Measurements from ENCODE around the gene SUGCT.

SUGCT gene

GRCh38 chr7:40833191-40833887 is 698.5 kb downstream of the SUGCT start:
- no CpG with 5 or more reads among the region's 3 CpGs for WGBS, 2 experiments (ENCODE audit: insufficient coverage in 2 of 2)
- no peaks in the 10 kb centered on the region for H3K36me3 ChIP-seq (ENCODE audit: control insufficient read depth, insufficient read depth, low read length)
- H3K9me3 ChIP-seq (ENCODE audit: control insufficient read depth, low read length) = no peaks in the 10 kb centered on the region

DNA sequence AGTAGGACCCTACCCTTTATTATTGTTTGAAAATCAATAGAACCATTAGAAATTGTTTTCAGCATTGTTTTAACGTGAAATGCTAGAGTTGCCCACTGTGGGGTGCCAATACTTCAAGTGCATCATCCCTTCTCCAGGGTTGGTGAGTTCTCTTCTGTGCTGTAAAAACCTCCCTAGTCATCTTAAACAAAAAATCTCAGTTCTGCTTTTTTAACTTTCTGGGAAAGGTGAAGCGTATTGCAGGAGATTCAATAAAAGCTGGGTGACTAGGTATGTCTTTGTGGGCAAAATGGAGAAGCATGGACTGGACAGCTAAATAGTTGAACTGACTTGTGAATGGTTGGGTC is 699.1 kb downstream of the SUGCT start:
- WGBS, 2 experiments (ENCODE audit: insufficient coverage in 2 of 2) = 100% methylated on average over 1 of the region's 2 CpGs
- Histone ChIP-seq H3K9me3 (ENCODE audit: control insufficient read depth, low read length) (no peaks in the 10 kb centered on the region), H3K27ac (ENCODE audit: low read depth, low read length, severe bottlenecking) (no peak overlapping the region), H3K4me1 (ENCODE audit: control insufficient read depth, insufficient read depth, low read length, poor library complexity, severe bottlenecking) (peaks cover 3% of the 10 kb centered on the region), H3K4me3 (ENCODE audit: extremely low read depth, insufficient read depth, low read length, poor library complexity, severe bottlenecking) (no peak overlapping the region), H3K36me3 (ENCODE audit: control insufficient read depth, insufficient read depth, low read length) (no peaks in the 10 kb centered on the region)

More at GRCh38 chr7:40833191-40833887, 698.5 kb downstream of the SUGCT start:
- no peak overlapping the region for H3K27ac ChIP-seq (ENCODE audit: low read depth, low read length, severe bottlenecking)
- H3K4me3 ChIP-seq (ENCODE audit: extremely low read depth, insufficient read depth, low read length, poor library complexity, severe bottlenecking) = no peak overlapping the region
- peaks cover 3% of the 10 kb centered on the region for H3K4me1 ChIP-seq (ENCODE audit: control insufficient read depth, insufficient read depth, low read length, poor library complexity, severe bottlenecking)

DNA sequence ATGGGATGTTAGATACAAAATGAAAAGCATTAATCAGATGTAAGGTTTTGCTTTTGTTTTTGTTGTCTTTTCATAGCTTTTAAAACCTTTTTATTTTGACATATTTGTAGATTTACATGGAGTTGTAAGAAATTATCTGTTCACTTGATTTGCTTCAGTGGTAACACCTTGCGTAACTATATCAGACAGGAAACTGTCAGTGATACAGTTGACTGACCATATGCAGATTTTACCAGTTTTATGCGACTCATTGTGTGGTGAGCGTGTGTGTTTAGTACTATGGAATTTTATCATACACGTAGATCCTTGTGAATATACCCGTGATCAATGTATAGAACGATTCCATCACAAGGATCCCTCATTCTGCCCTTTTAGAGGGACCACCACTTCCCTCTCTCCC is 701.4 kb downstream of the SUGCT start:
- Histone ChIP-seq H3K9me3 (ENCODE audit: control insufficient read depth, low read length) (peaks cover 5% of the 10 kb centered on the region), H3K4me3 (ENCODE audit: extremely low read depth, insufficient read depth, low read length, poor library complexity, severe bottlenecking) (no peak overlapping the region), H3K4me1 (ENCODE audit: control insufficient read depth, insufficient read depth, low read length, poor library complexity, severe bottlenecking) (peaks cover 3% of the 10 kb centered on the region), H3K27ac (ENCODE audit: low read depth, low read length, severe bottlenecking) (no peak overlapping the region), H3K36me3 (ENCODE audit: control insufficient read depth, insufficient read depth, low read length) (no peaks in the 10 kb centered on the region)
- 93 to 100% methylated on average over 3 of the region's 6 CpGs for WGBS, 2 experiments (ENCODE audit: insufficient coverage in 2 of 2)

- H3K27ac ChIP-seq (ENCODE audit: low read depth, low read length, severe bottlenecking) = no peak overlapping the region
- peaks cover 11% of the 10 kb centered on the region for H3K9me3 ChIP-seq (ENCODE audit: control insufficient read depth, low read length)
- no peaks in the 10 kb centered on the region for H3K4me1 ChIP-seq (ENCODE audit: control insufficient read depth, insufficient read depth, low read length, poor library complexity, severe bottlenecking)
- no peak overlapping the region for H3K4me3 ChIP-seq (ENCODE audit: extremely low read depth, insufficient read depth, low read length, poor library complexity, severe bottlenecking)
- WGBS, 2 experiments (ENCODE audit: insufficient coverage in 2 of 2) = 87 to 88% methylated on average over 2 to 3 of the region's 3 CpGs
- no peaks in the 10 kb centered on the region for H3K36me3 ChIP-seq (ENCODE audit: control insufficient read depth, insufficient read depth, low read length)
These were observed 705.1 kb downstream of the SUGCT start for GRCh38 chr7:40839881-40840280.

DNA sequence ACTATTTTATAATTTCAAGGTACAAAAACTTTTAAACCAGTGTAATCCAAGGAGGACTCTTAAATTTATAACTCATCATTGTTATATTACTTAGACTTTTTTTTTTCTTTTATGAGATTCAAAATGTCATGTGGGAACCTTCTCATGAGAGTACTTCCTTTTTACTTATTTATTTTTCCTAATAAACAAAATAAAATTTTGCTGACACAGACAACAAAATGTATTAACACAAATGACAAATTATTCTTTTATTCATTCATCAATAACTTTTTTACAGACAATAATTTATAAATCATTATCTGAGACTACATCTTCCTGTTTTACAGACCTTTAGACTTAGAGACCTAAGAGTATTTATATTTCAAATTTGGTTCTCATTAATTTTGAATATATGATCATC is 706.2 kb downstream of the SUGCT start:
- Histone ChIP-seq H3K27ac (ENCODE audit: low read depth, low read length, severe bottlenecking) (no peak overlapping the region), H3K36me3 (ENCODE audit: control insufficient read depth, insufficient read depth, low read length) (no peaks in the 10 kb centered on the region), H3K4me1 (ENCODE audit: control insufficient read depth, insufficient read depth, low read length, poor library complexity, severe bottlenecking) (no peaks in the 10 kb centered on the region), H3K9me3 (ENCODE audit: control insufficient read depth, low read length) (peaks cover 11% of the 10 kb centered on the region), H3K4me3 (ENCODE audit: extremely low read depth, insufficient read depth, low read length, poor library complexity, severe bottlenecking) (no peak overlapping the region)

DNA sequence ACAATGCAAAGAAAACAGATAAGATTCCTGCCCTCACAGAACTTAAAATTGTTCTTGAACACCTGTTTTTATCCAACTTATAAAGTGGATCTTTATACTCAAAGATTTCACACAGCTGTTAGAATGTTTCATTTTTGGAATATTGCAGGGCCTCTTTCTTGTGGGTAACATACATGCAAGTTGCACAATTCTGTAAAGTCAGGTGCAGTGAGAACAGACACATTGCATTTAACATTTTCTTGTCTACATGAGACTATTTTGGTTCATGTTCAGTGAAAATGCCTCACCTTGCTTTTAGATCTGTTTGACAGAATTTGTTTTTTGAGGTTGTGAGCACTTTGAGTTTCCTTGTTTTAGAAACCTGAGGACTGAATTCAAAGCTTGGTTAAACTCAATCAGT is 707.8 kb downstream of the SUGCT start:
- H3K4me3 ChIP-seq (ENCODE audit: extremely low read depth, insufficient read depth, low read length, poor library complexity, severe bottlenecking) = no peak overlapping the region
- H3K36me3 ChIP-seq (ENCODE audit: control insufficient read depth, insufficient read depth, low read length) = no peaks in the 10 kb centered on the region
- H3K4me1 ChIP-seq (ENCODE audit: control insufficient read depth, insufficient read depth, low read length, poor library complexity, severe bottlenecking) = no peaks in the 10 kb centered on the region
- peaks cover 11% of the 10 kb centered on the region for H3K9me3 ChIP-seq (ENCODE audit: control insufficient read depth, low read length)
- H3K27ac ChIP-seq (ENCODE audit: low read depth, low read length, severe bottlenecking) = no peak overlapping the region

GRCh38 chr7:40843338-40843985 is 708.7 kb downstream of the SUGCT start:
- WGBS, 2 experiments (ENCODE audit: insufficient coverage in 2 of 2) = 91 to 94% methylated on average over 7 of the region's 8 CpGs
- Histone ChIP-seq H3K36me3 (ENCODE audit: control insufficient read depth, insufficient read depth, low read length) (no peaks in the 10 kb centered on the region), H3K27ac (ENCODE audit: low read depth, low read length, severe bottlenecking) (no peak overlapping the region), H3K4me1 (ENCODE audit: control insufficient read depth, insufficient read depth, low read length, poor library complexity, severe bottlenecking) (no peaks in the 10 kb centered on the region), H3K4me3 (ENCODE audit: extremely low read depth, insufficient read depth, low read length, poor library complexity, severe bottlenecking) (no peak overlapping the region), H3K9me3 (ENCODE audit: control insufficient read depth, low read length) (peaks cover 11% of the 10 kb centered on the region)

GRCh38 chr7:40845943-40846342 is 711.1 kb downstream of the SUGCT start:
- Histone ChIP-seq H3K36me3 (ENCODE audit: control insufficient read depth, insufficient read depth, low read length) (no peaks in the 10 kb centered on the region), H3K4me1 (ENCODE audit: control insufficient read depth, insufficient read depth, low read length, poor library complexity, severe bottlenecking) (no peaks in the 10 kb centered on the region), H3K27ac (ENCODE audit: low read depth, low read length, severe bottlenecking) (no peak overlapping the region), H3K4me3 (ENCODE audit: extremely low read depth, insufficient read depth, low read length, poor library complexity, severe bottlenecking) (no peak overlapping the region), H3K9me3 (ENCODE audit: control insufficient read depth, low read length) (peaks cover 6% of the 10 kb centered on the region)
- WGBS, 2 experiments (ENCODE audit: insufficient coverage in 2 of 2) = 96 to 97% methylated on average over 5 to 6 of the region's 6 CpGs

- no peak overlapping the region for H3K27ac ChIP-seq (ENCODE audit: low read depth, low read length, severe bottlenecking)
- 88 to 90% methylated on average over 2 of the region's 2 CpGs for WGBS, 2 experiments (ENCODE audit: insufficient coverage in 2 of 2)
- H3K9me3 ChIP-seq (ENCODE audit: control insufficient read depth, low read length) = peaks cover 6% of the 10 kb centered on the region
- no peak overlapping the region for H3K4me3 ChIP-seq (ENCODE audit: extremely low read depth, insufficient read depth, low read length, poor library complexity, severe bottlenecking)
- H3K36me3 ChIP-seq (ENCODE audit: control insufficient read depth, insufficient read depth, low read length) = no peaks in the 10 kb centered on the region
- H3K4me1 ChIP-seq (ENCODE audit: control insufficient read depth, insufficient read depth, low read length, poor library complexity, severe bottlenecking) = no peaks in the 10 kb centered on the region
These were observed 713.1 kb downstream of the SUGCT start for GRCh38 chr7:40847921-40848320.

DNA sequence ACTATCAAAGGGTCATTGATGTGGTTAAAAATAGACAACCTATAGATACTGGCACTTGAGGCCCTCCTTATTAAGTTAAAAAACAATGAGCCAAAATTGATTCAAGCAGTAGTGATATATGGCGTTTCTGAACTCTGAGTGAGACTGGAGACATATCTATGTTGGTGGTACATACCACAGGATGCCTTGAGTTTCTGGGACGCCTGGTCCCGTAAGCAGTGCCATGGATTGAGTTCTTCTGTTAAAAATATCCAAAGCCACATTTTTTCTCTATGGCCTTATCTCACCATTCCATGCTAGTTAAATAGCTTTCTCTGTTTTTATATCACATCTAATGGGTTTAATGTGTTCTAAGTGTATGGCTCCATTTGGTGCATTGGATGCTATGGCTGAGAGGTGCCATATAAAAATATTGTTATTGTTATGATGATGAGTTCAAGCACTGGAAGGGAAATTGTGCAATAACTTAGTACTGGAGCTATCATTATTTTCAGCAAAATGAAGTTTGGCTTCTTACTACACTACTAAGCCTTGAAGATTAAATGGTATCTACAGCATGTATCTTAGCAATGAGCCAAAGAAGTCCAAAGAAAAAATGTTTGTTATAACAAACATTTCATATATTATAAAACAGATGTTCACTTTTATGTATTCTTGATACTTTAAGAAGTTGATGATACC is 713.9 kb downstream of the SUGCT start:
- WGBS, 2 experiments (ENCODE audit: insufficient coverage in 2 of 2) = 100% methylated on average over 1 to 3 of the region's 3 CpGs
- peaks cover 6% of the 10 kb centered on the region for H3K9me3 ChIP-seq (ENCODE audit: control insufficient read depth, low read length)
- H3K27ac ChIP-seq (ENCODE audit: low read depth, low read length, severe bottlenecking) = no peak overlapping the region
- no peak overlapping the region for H3K4me3 ChIP-seq (ENCODE audit: extremely low read depth, insufficient read depth, low read length, poor library complexity, severe bottlenecking)
- no peaks in the 10 kb centered on the region for H3K4me1 ChIP-seq (ENCODE audit: control insufficient read depth, insufficient read depth, low read length, poor library complexity, severe bottlenecking)
- no peaks in the 10 kb centered on the region for H3K36me3 ChIP-seq (ENCODE audit: control insufficient read depth, insufficient read depth, low read length)

DNA sequence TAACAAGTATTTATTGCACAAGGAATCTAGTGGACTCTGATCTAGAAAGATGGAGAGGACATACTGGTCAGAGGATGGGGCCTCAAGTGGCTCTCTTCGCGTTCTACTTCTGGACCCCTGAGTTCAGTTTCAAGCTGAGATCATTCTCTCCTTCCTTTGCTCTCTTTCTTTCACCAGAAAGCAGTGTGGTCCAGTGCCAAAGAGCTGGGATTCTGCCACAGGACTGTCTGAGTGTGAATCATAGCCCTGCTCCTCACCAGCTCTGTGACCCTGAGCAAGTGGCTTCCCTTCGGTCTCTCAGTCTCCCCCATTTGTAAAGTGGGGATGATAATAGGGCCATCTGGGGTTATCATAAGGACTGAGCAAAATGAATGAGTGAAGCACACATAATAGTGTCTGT is 715.2 kb downstream of the SUGCT start:
- H3K4me1 ChIP-seq (ENCODE audit: control insufficient read depth, insufficient read depth, low read length, poor library complexity, severe bottlenecking) = no peaks in the 10 kb centered on the region
- no peaks in the 10 kb centered on the region for H3K9me3 ChIP-seq (ENCODE audit: control insufficient read depth, low read length)
- 67 to 91% methylated on average over 2 to 3 of the region's 3 CpGs for WGBS, 2 experiments (ENCODE audit: insufficient coverage in 2 of 2)
- no peaks in the 10 kb centered on the region for H3K36me3 ChIP-seq (ENCODE audit: control insufficient read depth, insufficient read depth, low read length)
- H3K4me3 ChIP-seq (ENCODE audit: extremely low read depth, insufficient read depth, low read length, poor library complexity, severe bottlenecking) = no peak overlapping the region
- no peak overlapping the region for H3K27ac ChIP-seq (ENCODE audit: low read depth, low read length, severe bottlenecking)
